B cell (primary cell): ENCODE measurements around the gene GNG3. TPM values are rescaled to one million over a fixed set of nuclear protein-coding genes. Genes with fewer than 3 reads are reported as not detected.
"Not testable (repeated sequence)": the region's sequence is repeated elsewhere in the genome, so short reads cannot be mapped to it uniquely, and the experiment has no call there.

Source experiments
- ATAC-seq: fragments of 200-7000 bp; cut with Tn5 transposase; one replicate; pipeline ENCODE4 v1.10.0; 2021; ENCODE audit warnings: low read depth, mild to moderate bottlenecking, moderate number of reproducible peaks, moderate library complexity
- CTCF ChIA-PET: fragments of 350-600 bp; sonication (Branson Sonifier 250); formaldehyde crosslinking; loops from one replicate; lab custom pipeline; 2021; ENCODE audit warnings: antibody characterized with exemption, inconsistent platforms; lab: Charles Lee
- POLR2A ChIA-PET: fragments of 350-600 bp; sonication (Branson Sonifier 250); formaldehyde crosslinking; loops from one replicate; lab custom pipeline; 2021; ENCODE audit warnings: antibody characterized with exemption; lab: Charles Lee
- DNase-seq: peaks from one replicate; pipeline ENCODE4 v3.0.0; 2013
- H2AFZ ChIP-seq: 2 replicates; pipeline ENCODE4 v1.6.1; 2012; ENCODE audit warnings: mild to moderate bottlenecking, low read depth, low read length; ENCODE audit not compliant: insufficient read depth, poor library complexity, severe bottlenecking
- H3K27ac ChIP-seq, 2 donors: 1 replicate in 1 of 2; 2 replicates in 1 of 2; pipeline ENCODE4 v1.5.1; 2012 to 2013; ENCODE audit warnings: low read length in 2 of 2, mild to moderate bottlenecking in 2 of 2, moderate library complexity in 1 of 2
- H3K27me3 ChIP-seq, 4 experiments: fragments of 200-600 bp in 1 of 4; sonication (generic) in 1 of 4; replicated peaks in 1 of 4; 1 replicate in 2 of 4; 2 replicates in 2 of 4; pipeline versions ENCODE4 v1.6.1 to v1.7.0; 2013 to 2016; ENCODE audit warnings: low read length in 3 of 4, mild to moderate bottlenecking in 2 of 4, mixed read lengths in 1 of 4, moderate library complexity in 1 of 4; ENCODE audit not compliant: insufficient read depth in 4 of 4, control insufficient read depth in 3 of 4; ENCODE audit errors: control extremely low read depth in 1 of 4
- H3K36me3 ChIP-seq, 2 experiments: replicated peaks in 1 of 2; 1 replicate in 1 of 2; 2 replicates in 1 of 2; pipeline versions ENCODE4 v1.6.1 to v1.7.1; 2013; ENCODE audit warnings: low read length in 1 of 2; ENCODE audit not compliant: insufficient read depth in 2 of 2, control insufficient read depth in 1 of 2; ENCODE audit errors: control extremely low read depth in 1 of 2, extremely low read depth in 1 of 2
- H3K4me1 ChIP-seq, 2 donors: fragments of 200-600 bp in 1 of 2; sonication (generic) in 1 of 2; 1 replicate in 1 of 2; 2 replicates in 1 of 2; pipeline versions ENCODE4 v1.5.1 to v1.6.1; 2013 to 2017; ENCODE audit warnings: low read length in 2 of 2; ENCODE audit not compliant: control insufficient read depth in 2 of 2, insufficient read depth in 2 of 2
- H3K4me2 ChIP-seq: replicated peaks from 2 replicates; pipeline ENCODE3; 2012; ENCODE audit warnings: mild to moderate bottlenecking, low read depth, low read length; ENCODE audit not compliant: poor library complexity, severe bottlenecking
- H3K4me3 ChIP-seq, 5 experiments: fragments of 200-600 bp in 1 of 5; sonication (generic) in 1 of 5; 1 replicate in 3 of 5; 2 replicates in 2 of 5; pipeline versions ENCODE4 v1.5.1 to v1.7.0; 2011 to 2016; ENCODE audit warnings: low read length in 4 of 5, mild to moderate bottlenecking in 4 of 5, low read depth in 2 of 5, control low read depth in 1 of 5, moderate library complexity in 1 of 5; ENCODE audit not compliant: insufficient read depth in 1 of 5; ENCODE audit errors: control extremely low read depth in 1 of 5, extremely low read depth in 1 of 5
- H3K79me2 ChIP-seq: fragments of 200-600 bp; sonication (generic); one replicate; pipeline ENCODE4 v1.6.0; 2016; ENCODE audit warnings: low read length; ENCODE audit not compliant: control insufficient read depth, insufficient read depth
- H3K9ac ChIP-seq: fragments of 200-600 bp; sonication (generic); 2 replicates; pipeline ENCODE4 v1.6.1; 2017; ENCODE audit warnings: mild to moderate bottlenecking, low read length, moderate library complexity
- H3K9me3 ChIP-seq, 3 donors: one replicate each; pipeline versions ENCODE4 v1.6.1 to v1.7.1; 2013; ENCODE audit warnings: low read length in 2 of 3; ENCODE audit not compliant: control insufficient read depth in 2 of 3, insufficient read depth in 1 of 3; ENCODE audit errors: control extremely low read depth in 1 of 3
- H4K20me1 ChIP-seq: 2 replicates; pipeline ENCODE4 v1.6.0; 2012; ENCODE audit warnings: mild to moderate bottlenecking, low read length; ENCODE audit not compliant: insufficient read depth, control insufficient read depth, poor library complexity, severe bottlenecking
- H3K27ac Mint-ChIP-seq: one replicate; pipeline ENCODE4 v1.8.0; 2021; ENCODE audit warnings: mixed read lengths
- H3K27me3 Mint-ChIP-seq: one replicate; pipeline ENCODE4 v1.8.0; 2021; ENCODE audit warnings: mixed read lengths
- H3K4me1 Mint-ChIP-seq: one replicate; pipeline ENCODE4 v1.8.0; 2021; ENCODE audit warnings: mixed read lengths
- H3K4me3 Mint-ChIP-seq: one replicate; pipeline ENCODE4 v1.8.0; 2021; ENCODE audit warnings: mixed read lengths
- H3K9me3 Mint-ChIP-seq: one replicate; pipeline ENCODE4 v1.8.0; 2022; ENCODE audit warnings: mixed read lengths; ENCODE audit not compliant: insufficient read depth
- EZH2 ChIP-seq: IDR thresholded peaks from 2 replicates; pipeline ENCODE4 v1.6.1; 2012; ENCODE audit warnings: borderline replicate concordance, low read depth, mild to moderate bottlenecking, moderate library complexity, low read length; ENCODE audit not compliant: insufficient read depth, poor library complexity, severe bottlenecking
- WGBS: methylation state at CpG from one replicate; pipeline ENCODE4 v1.1.5; 2013; ENCODE audit warnings: missing lambda C conversion rate; ENCODE audit not compliant: insufficient coverage; 5-methylcytosine and 5-hydroxymethylcytosine counted together
- intact Hi-C: fragments of 100-400 bp; cut with micrococcal nuclease; formaldehyde crosslinking; loops from one replicate; pipeline ENCODE4 v1.10.0; 2022
- polyA plus RNA-seq: library from polyadenylated mRNA; depleted of rRNA; stranded (reverse); fragments of >200 nt; gene quantifications from 2 replicates; pipeline ENCODE4 v1.2.3, GENCODE V29; 2012
- total RNA-seq, 2 donors: library from RNA; stranded (reverse); fragments of 120-200 nt in 1 of 2; gene quantifications; 1 replicate in 1 of 2; 2 replicates in 1 of 2; pipeline versions ENCODE4 v1.2.3 to v1.2.4, GENCODE V29; 2013 to 2022
- TF ChIP-seq, protein P1 (sequence below): fragments of 200-600 bp; IDR thresholded peaks from one replicate; pipeline ENCODE4 v1.8.0; 2022; ENCODE audit warnings: antibody characterized with exemption, mild to moderate bottlenecking

Gene GNG3
- total and polyA plus RNA-seq, 2 donors (not counting 1 experiment from before 2014, with no cell fraction given) = 2.1 to 5.5 TPM

DNA sequence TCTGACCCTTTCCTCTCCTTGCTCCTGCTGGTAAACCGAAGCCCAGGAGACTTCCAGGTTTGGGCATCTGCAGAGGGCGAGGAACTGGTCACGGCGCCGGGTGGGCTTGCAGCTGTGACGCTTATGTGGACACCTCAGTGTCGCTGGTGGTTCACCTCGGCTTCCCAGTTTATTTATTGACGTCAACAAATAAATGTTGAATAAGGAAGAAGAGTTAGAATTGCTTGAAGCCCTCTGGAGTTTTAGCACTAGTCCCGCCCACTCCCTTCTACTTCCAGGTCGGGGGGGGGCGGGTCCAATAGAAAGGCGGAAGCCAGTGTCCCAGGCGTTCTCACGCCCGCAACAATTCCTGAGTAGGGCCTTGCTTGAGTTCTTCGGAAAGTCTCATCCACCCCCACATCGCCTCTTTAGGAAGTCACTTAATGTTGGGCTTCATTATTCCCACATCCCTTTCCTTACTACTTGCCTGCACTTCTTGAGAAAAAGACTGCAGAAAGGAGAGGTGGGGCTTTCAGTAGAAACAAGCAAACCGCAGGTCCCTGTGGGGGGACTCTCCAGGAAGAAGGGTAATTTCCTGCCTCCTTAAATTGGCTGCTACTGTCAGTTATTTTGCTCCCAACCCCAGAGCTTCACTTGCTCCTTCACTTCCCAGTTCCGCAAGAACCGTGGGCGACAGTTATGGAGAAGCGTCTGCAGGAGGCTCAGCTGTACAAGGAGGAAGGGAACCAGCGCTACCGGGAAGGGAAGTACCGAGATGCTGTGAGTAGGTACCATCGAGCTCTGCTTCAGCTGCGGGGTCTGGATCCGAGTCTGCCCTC, 20.9 kb downstream of the GNG3 start, which contains the start of gene TTC9C:
TSS of gene TTC9C (plus strand) at position 316 of the 818 bp plus-strand sequence. CDS start at position 679, 363 bp downstream.
- H3K4me2 ChIP-seq = peak within 1 kb of the TSS; percentile 91
- H3K9ac ChIP-seq = peak within 1 kb of the TSS; percentile 93
- peak within 1 kb of the TSS; percentile 99 for H3K27ac Mint-ChIP-seq
- ATAC-seq (peak; percentile 31), DNase-seq (peak; percentile 93)
- H3K27me3 Mint-ChIP-seq = no peaks in the 10 kb centered on the region
- ChIA-PET CTCF (interaction anchor here (0.7 to 5.5 kb wide), 13 partner anchors 22 to 153 kb away, joined by 3 to 34 read pairs (median 5); partner anchors contain the start of genes B3GAT3, BSCL2, SLC3A2 and TEX54), POLR2A (interaction anchor here (0.7 to 4.9 kb wide), 12 partner anchors 15 to 153 kb away, joined by 3 to 75 read pairs (median 14); partner anchors contain the start of genes BSCL2, C11orf98, CSKMT and GNG3)
- no peaks in the 10 kb centered on the region for H3K9me3 ChIP-seq
- intact Hi-C loops = loop anchor here (1.0 kb wide), 4 partner anchors 33 to 75 kb away; partner anchors contain the start of genes INTS5, POLR2G and TAF6L
- peaks cover 81% of the 10 kb centered on the region for H3K79me2 ChIP-seq
- H3K4me3 Mint-ChIP-seq = peak within 1 kb of the TSS; percentile 95
- peak within 1 kb of the TSS; percentile 91 for H2AFZ ChIP-seq
- peak within 1 kb of the TSS; percentile 90 to 91 for H3K27ac ChIP-seq
- H3K36me3 ChIP-seq = peaks cover 5 to 19% of the 10 kb centered on the region in 2 experiments
- peaks cover 37 to 41% of the 10 kb centered on the region in 2 donors for H3K4me1 ChIP-seq
- no peaks in the 10 kb centered on the region for H3K9me3 Mint-ChIP-seq
- under 1% methylated on average over 16 of the region's 29 CpGs for WGBS
- no peaks in the 10 kb centered on the region for H3K27me3 ChIP-seq
- peaks cover 52% of the 10 kb centered on the region for H4K20me1 ChIP-seq
- H3K4me1 Mint-ChIP-seq = peaks cover 53% of the 10 kb centered on the region
- TF ChIP-seq, protein P1, sequence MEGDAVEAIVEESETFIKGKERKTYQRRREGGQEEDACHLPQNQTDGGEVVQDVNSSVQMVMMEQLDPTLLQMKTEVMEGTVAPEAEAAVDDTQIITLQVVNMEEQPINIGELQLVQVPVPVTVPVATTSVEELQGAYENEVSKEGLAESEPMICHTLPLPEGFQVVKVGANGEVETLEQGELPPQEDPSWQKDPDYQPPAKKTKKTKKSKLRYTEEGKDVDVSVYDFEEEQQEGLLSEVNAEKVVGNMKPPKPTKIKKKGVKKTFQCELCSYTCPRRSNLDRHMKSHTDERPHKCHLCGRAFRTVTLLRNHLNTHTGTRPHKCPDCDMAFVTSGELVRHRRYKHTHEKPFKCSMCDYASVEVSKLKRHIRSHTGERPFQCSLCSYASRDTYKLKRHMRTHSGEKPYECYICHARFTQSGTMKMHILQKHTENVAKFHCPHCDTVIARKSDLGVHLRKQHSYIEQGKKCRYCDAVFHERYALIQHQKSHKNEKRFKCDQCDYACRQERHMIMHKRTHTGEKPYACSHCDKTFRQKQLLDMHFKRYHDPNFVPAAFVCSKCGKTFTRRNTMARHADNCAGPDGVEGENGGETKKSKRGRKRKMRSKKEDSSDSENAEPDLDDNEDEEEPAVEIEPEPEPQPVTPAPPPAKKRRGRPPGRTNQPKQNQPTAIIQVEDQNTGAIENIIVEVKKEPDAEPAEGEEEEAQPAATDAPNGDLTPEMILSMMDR = no peak
- TF ChIP-seq EZH2 = no peak
- H3K4me3 ChIP-seq = peak within 1 kb of the TSS; percentile 96 to 100 (median 99)

DNA sequence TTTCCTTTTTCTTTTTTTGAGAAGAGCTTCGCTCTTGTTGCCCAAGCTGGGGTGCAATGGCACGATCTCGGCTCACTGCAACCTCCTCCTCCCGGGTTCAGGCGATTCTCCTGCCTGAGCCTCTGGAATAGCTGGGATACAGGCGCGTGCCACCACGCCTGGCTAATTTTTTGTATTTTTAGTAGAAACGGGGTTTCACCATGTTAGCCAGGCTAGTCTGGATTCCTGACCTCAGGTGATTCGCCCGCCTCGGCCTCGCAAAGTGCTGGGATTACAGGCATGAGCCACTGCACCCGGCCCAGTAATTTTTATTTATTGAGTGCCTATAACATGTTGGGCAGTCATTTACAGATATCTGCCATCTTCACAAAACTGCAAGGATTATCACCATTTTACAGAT, 22.6 kb downstream of the GNG3 start:
- H3K27me3 Mint-ChIP-seq, H3K9me3 Mint-ChIP-seq, H3K9me3 ChIP-seq, H3K27me3 ChIP-seq, intact Hi-C loops, ATAC-seq, H2AFZ ChIP-seq, DNase-seq: not testable (repeated sequence)
- H3K4me3 ChIP-seq = peak overlapping the region in 1 of 5 experiments; percentile 99
- Mint-ChIP-seq H3K27ac (peak overlapping the region; percentile 20), H3K4me3 (peak overlapping the region; percentile 64), H3K4me1 (peaks cover 37% of the 10 kb centered on the region)
- ChIA-PET POLR2A (interaction anchor here (0.7 to 4.9 kb wide), 6 partner anchors 24 to 151 kb away, joined by 4 to 75 read pairs (median 6); partner anchors contain the start of genes POLR2G, SLC3A2, WDR74 and ZBTB3), CTCF (interaction anchor here (0.6 to 5.5 kb wide), 6 partner anchors 22 to 88 kb away, joined by 3 to 34 read pairs (median 4); partner anchors contain the start of genes TMEM179B and ZBTB3)
- peaks cover 49% of the 10 kb centered on the region for H4K20me1 ChIP-seq
- 100% methylated on average over 8 of the region's 14 CpGs for WGBS
- H3K36me3 ChIP-seq = peaks cover 6 to 21% of the 10 kb centered on the region in 2 experiments
- peak overlapping the region; percentile 91 for H3K4me2 ChIP-seq
- H3K27ac ChIP-seq = peak overlapping the region in 1 of 2 donors; percentile 60
- peaks cover 23 to 29% of the 10 kb centered on the region in 2 donors for H3K4me1 ChIP-seq
- H3K9ac ChIP-seq = peak overlapping the region; percentile 31
- peaks cover 73% of the 10 kb centered on the region for H3K79me2 ChIP-seq
